HG03159 (cell line): ENCODE results near the gene MRPS26.
"Not testable (repeated sequence)": the region's sequence is repeated elsewhere in the genome, so short reads cannot be mapped to it uniquely, and the experiment has no call there.

Experiments used
- ATAC-seq: cut with Tn5 transposase; IDR thresholded peaks from one replicate; pipeline ENCODE4 v1.9.1; 2021; ENCODE audit warnings: mild to moderate bottlenecking, moderate library complexity; ENCODE audit not compliant: unreplicated experiment

MRPS26 gene

GRCh38 chr20:3041854-3042409 is 3.9 kb upstream of the MRPS26 start:
- no peak for ATAC-seq

- no peak for ATAC-seq
Measured at GRCh38 chr20:3042625-3043024, 3.2 kb upstream of the MRPS26 start.

- ATAC-seq: no peak
Measured at GRCh38 chr20:3043322-3043721, 2.5 kb upstream of the MRPS26 start, which contains the start of gene GNRH2. Gene GNRH2, plus strand, starts transcription at chr20:3043622. Its CDS starts 793 bp downstream, at chr20:3044415.

- no peak for ATAC-seq
Measured at GRCh38 chr20:3044336-3044965, 1.4 kb upstream of the MRPS26 start.

DNA sequence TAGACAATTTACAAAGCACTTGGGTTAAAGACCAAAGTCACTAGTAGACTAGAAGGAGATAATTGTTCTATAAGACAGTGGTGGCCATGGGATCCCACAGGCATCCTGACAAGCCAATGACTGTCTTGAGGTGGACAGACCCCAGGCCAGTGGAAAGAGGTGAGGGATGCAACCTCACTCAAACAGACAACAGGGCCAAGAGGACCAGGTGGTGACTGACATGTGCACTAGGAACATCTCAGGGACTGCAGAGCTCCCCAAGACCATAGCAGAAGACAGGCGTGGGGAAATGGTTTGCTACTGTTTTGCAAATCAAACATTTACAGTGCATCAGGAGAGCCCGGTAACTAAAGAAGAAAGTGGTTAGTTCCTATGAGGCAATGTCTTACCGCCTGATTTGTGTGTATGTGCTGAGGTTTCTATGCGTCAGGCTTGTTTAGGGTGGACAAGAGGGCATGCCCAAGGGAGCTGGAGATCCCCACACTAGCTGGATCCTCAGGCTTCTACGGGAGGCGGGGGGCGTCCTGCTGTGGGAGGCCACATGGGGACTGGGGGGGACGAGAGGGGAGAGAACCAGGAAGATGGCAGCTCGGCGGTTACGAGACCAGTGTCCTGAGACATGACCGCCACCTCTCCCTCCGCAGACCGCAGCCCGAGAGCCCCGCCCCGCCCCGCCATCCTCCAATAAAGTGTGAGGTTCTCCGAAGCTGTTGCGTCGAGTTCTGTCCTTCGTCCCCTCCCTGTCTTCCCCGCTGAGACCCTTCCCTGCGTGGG is 623 bp upstream of the MRPS26 start:
- peak; percentile 36 for ATAC-seq

DNA sequence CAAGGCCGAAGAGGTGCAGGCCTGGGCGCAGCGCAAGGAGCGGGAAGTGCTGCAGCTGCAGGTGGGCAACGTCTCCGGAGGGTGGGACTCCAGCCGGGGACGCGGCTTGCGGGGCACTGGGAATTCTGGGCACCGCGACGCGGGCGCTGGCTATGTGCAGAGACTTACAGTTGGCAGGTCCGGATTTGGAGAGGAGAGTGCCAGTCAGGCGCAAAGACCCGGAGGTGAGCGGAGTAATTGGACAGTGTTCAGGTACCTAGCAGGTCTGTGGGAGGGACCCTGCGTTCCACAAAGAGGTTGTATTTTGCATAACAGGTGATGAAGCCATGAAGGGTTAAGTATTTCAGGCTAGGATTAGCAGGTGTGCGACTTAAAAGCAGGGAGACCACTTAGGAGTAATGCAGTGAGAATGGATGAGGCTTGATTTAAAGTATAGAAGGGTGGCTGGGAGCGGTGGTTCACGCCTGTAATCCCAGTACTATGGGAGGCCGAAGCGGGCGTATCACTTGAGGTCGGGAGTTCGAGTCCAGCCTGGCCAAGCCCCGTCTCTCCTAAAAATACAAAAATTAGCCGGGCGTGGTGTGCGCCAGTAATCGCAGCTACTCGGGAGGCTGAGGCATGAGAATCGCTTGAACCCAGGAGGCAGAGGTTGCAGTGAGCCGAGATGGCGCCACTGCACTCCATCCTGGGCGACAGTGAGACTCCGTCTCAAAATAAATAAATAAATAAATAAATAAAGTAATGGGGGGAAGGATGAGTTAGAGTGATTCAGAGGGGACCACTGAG is 1.0 kb downstream of the MRPS26 start:
- no peak for ATAC-seq

DNA sequence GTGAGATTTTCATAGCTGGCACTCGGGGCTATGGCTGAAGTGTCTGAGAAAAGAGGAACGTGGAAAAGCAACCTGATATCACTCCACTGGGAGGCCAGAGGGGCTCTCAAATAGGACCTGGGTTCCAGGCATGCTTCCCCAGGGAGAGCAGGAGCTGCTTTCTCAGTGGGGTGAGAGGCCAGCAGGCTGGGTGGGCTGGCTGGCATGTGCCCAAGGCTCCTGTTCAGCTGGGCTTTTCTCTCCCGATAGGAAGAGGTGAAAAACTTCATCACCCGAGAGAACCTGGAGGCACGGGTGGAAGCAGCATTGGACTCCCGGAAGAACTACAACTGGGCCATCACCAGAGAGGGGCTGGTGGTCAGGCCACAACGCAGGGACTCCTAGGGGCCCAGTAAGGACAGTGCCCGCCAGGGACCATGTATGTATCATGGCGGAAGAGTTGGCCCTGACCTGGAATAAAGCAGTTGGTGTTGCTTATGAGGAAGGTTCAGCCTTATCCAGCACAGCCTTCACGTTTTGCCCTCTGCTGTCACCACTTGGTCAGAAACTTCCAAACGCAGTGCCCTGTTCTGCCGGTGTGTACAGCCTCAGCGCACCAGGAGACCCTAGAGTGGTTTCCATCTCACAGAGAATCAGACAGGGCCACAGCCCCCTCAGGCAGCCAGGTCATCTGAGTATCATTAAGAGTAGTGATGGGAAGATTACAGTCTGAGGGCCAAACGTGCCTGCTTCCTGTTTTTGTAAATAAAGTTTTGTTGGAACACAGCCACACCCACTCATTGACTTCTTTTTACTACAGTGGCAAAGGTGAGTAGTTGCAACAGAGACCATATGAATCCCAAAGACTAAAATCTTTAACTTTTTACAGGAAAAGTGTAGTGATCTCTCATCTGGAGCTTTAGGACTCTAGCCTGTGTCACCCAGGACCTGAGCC is 1.9 kb downstream of the MRPS26 start:
- ATAC-seq: no peak

GRCh38 chr20:3051385-3052019 is 5.7 kb downstream of the MRPS26 start:
- ATAC-seq: no peak

DNA sequence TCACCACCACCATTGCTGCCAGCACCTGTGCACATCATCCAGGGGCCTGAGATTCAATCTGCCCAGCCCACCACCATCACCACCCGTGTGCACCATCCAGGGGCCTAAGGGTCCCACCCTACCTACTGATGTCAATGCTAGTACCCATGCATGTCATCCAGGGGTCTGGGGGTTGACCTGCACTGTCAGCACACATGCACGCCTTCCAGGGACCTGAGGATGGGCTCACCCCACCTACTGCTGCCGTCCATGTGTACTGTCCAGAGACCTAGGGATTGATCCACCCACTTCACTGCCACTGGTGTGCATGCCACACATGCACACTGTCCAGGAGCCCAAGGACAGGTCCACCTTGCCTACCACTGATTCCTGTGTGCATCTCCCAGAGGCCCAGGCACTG is 13.6 kb downstream of the MRPS26 start:
- ATAC-seq: no peak

DNA sequence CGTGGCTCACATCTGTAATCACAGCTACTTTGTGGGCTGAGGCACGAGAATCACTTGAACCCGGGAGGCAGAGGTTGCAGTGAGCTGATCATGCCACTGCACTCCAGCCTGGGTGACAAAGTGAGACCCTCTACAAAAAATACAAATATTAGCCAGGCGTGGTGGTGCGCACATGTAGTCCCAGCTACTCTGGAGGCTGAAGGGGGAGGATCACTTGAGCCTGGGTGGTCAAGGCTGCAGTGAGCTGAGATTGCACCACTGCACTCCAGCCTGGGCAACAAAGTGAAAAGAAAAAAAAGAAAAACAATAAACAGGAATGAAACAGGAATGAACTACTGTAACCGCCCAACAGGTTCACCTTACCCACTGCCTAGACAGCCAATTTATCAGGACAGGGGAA is 18.3 kb downstream of the MRPS26 start:
- not testable (repeated sequence) for ATAC-seq

- ATAC-seq: no peak
Measured at GRCh38 chr20:3067139-3068014, 21.5 kb downstream of the MRPS26 start.

DNA sequence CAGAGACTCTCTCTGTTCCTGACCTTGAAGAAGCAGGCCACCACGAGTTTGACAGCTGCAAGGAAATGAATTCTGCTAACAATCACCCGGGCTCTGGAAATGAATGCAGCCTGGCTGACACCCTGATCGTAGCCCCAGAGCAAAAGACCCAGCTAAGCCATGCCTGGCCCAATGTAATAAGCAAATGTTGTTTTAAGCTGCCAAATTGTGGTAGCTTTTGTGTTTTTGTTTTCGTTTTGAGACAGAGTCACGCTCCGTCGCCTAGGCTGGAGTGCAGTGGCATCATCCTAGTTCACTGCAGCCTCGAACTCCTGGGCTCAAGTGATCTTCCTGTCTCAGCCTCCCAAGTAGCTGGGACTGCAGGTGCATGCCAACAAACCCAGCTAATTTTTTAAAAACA is 22.2 kb downstream of the MRPS26 start:
- ATAC-seq: no peak

GRCh38 chr20:3068986-3069900 is 23.4 kb downstream of the MRPS26 start:
- no peak for ATAC-seq

GRCh38 chr20:3070725-3071124 is 24.9 kb downstream of the MRPS26 start:
- ATAC-seq: no peak

DNA sequence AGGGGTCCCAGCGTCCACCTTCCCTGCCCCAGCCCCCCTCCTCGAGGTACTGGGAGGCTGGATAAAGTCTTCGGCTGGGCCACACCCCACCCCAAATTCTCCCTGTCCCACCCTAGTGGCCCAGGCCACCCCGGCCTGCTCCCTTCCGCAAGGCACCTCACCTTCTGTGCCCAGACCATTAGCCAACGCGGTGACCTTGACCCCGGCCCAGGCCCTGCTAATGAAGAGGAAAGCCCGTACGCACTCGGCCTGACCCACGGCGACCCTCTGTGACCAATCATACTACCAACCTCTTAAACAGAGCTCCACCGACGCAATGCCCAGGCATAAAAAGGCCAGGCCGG is 25.4 kb downstream of the MRPS26 start:
- no peak for ATAC-seq

DNA sequence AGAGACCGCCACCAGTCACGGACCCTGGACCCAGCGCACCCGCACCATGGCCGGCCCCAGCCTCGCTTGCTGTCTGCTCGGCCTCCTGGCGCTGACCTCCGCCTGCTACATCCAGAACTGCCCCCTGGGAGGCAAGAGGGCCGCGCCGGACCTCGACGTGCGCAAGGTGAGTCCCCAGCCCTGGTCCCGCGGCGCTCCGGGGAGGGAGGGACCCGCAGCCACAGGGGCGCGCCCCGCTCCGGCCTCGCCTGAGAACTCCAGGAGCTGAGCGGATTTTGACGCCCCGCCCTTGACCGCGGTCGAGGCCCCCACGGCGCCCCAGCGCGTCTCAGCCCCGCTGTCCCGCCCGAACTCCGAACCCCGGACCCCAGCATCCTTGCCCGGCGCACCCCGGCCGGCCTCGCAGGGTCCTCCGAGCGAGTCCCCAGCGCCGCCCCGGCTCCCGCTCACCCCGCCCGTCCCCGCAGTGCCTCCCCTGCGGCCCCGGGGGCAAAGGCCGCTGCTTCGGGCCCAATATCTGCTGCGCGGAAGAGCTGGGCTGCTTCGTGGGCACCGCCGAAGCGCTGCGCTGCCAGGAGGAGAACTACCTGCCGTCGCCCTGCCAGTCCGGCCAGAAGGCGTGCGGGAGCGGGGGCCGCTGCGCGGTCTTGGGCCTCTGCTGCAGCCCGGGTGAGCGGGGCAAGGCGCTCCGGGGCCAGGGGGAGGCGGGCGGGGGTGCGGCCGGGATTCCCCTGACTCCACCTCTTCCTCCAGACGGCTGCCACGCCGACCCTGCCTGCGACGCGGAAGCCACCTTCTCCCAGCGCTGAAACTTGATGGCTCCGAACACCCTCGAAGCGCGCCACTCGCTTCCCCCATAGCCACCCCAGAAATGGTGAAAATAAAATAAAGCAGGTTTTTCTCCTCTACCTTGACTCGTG is 26.0 kb downstream of the MRPS26 start, which contains the start of gene OXT:
TSS of gene OXT (plus strand) at position 11 of the 920 bp plus-strand sequence. CDS start at position 47, 36 bp downstream.
- ATAC-seq: no peak
